ENCODE data around the gene DCC. TPM values are rescaled to one million over a fixed set of nuclear protein-coding genes. Genes with fewer than 3 reads are reported as not detected.
"Not testable (repeated sequence)": the region's sequence is repeated elsewhere in the genome, so short reads cannot be mapped to it uniquely, and the experiment has no call there.

DCC gene
- total RNA-seq, 1 experiment from 2014 or later = not detected

DNA sequence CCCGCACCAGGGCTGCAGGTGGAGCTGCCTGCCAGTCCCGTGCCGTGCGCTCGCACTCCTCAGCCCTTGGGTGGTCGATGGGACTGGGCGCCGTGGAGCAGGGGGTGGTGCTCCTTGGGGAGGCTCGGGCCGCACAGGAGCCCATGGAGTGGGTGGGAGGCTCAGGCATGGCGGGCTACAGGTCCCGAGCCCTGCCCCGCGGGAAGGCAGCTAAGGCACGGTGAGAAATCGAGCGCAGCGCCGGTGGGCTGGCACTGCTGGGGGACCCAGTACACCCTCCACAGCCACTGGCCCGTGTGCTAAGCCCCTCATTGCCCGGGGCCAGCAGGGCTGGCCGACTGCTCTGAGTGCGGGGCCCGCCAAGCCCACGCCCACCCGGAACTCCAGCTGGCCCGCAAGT lies 26.9 kb downstream of the DCC start:
- H3K9me2 ChIP-seq (ENCODE audit: insufficient read depth); H3K79me2 ChIP-seq (ENCODE audit: insufficient read depth, low read length); DNase-seq (ENCODE audit: low read depth, low spot score); H3K4me1 ChIP-seq (ENCODE audit: control insufficient read depth in 1 of 2, insufficient read depth in 2 of 2, low read length in 2 of 2); H3K36me3 ChIP-seq (ENCODE audit: control insufficient read depth in 1 of 2, insufficient read depth in 2 of 2, low read length in 2 of 2); H4K20me1 ChIP-seq (ENCODE audit: insufficient read depth); H2AFZ ChIP-seq (ENCODE audit: low read depth, low read length, poor library complexity, severe bottlenecking); H3K4me2 ChIP-seq (ENCODE audit: low read length); CTCF ChIA-PET; POLR2A ChIA-PET; H3K9ac ChIP-seq (ENCODE audit: low read length); RAD21 ChIA-PET (ENCODE audit: low non-redundant PET in 1 of 2, low total read pairs in 2 of 2, uncharacterized antibody in 2 of 2, unreplicated experiment in 2 of 2); H3K4me3 ChIP-seq (replicated peaks in 1 of 2; ENCODE audit: low read depth in 1 of 2, low read length in 2 of 2); ATAC-seq; BruUV-seq (replicated peaks); H3K27me3 ChIP-seq (ENCODE audit: insufficient read depth, low read length); H3K27ac ChIP-seq (ENCODE audit: low read depth, low read length); intact Hi-C loops (cut with micrococcal nuclease): not testable (repeated sequence)
- H3K9me3 ChIP-seq (ENCODE audit: control insufficient read depth in 1 of 2, insufficient read depth in 1 of 2, low read depth in 1 of 2, low read length in 2 of 2) = peaks cover 6 to 24% of the 10 kb centered on the region in 2 experiments; a peak in 2 of 4 replicates

DNA sequence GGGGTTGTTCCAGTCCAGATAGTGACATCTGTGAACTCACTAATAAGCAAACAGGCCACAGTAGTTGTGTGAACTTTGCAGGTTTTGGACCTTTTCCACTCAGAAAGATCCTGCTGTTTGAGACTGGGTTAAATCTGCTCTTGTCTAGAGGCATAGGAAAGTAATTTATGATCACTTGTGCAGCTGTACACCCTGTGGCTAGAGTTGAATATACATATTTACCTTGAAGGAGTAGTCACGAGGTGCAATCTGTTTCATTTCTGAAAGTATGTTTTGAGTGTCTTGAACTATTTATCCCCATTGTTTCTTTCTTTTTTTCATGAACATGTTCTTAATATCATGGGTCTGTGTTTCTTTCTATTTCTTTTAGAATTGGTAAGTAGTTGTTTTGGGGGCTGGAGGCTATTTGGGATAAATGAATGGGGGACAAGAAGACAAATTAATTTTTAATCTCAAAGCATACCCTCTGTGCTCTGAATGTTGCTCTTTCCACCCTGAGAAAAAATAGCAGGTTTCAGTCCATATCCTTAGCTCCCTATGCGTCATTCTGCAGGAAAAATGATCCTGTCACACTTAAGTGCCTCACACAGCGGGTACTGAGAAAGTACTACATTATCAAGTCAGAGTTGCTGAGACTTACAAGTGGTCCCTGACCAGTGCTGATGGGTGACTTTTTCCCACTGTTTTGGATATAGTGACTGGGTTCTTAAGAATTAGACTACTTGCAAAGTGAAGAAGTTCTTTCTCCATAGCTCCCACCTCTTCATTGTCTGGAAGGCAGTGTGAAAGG lies 28.2 kb downstream of the DCC start:
- ATAC-seq (no peak), DNase-seq (ENCODE audit: low read depth, low spot score) (no peak)
- H3K4me2 ChIP-seq (ENCODE audit: low read length) = no peak overlapping the region
- RAD21 ChIA-PET (ENCODE audit: low non-redundant PET in 1 of 2, low total read pairs in 2 of 2, uncharacterized antibody in 2 of 2, unreplicated experiment in 2 of 2) = no interaction called here
- H3K27me3 ChIP-seq (ENCODE audit: insufficient read depth, low read length) = no peaks in the 10 kb centered on the region
- CTCF ChIA-PET = no interaction called here
- no peaks in the 10 kb centered on the region for H3K79me2 ChIP-seq (ENCODE audit: insufficient read depth, low read length)
- H3K9me3 ChIP-seq (ENCODE audit: control insufficient read depth in 1 of 2, insufficient read depth in 1 of 2, low read depth in 1 of 2, low read length in 2 of 2) = peaks cover 7 to 25% of the 10 kb centered on the region in 2 experiments; a peak in 2 of 4 replicates
- H3K9ac ChIP-seq (ENCODE audit: low read length) = no peak overlapping the region
- no peaks in the 10 kb centered on the region for H3K4me1 ChIP-seq (ENCODE audit: control insufficient read depth in 1 of 2, insufficient read depth in 2 of 2, low read length in 2 of 2)
- no peak overlapping the region for H3K4me3 ChIP-seq (replicated peaks in 1 of 2; ENCODE audit: low read depth in 1 of 2, low read length in 2 of 2)
- H4K20me1 ChIP-seq (ENCODE audit: insufficient read depth) = no peaks in the 10 kb centered on the region
- TF ChIP-seq SP1 (IDR thresholded peaks at IDR 0.05; ENCODE audit: low read depth) (no peak), CEBPB (IDR thresholded peaks at IDR 0.05; ENCODE audit: low read depth) (no peak), EZH2 (IDR thresholded peaks at IDR 0.05) (no peak), SRF (IDR thresholded peaks at IDR 0.05; ENCODE audit: low read depth) (no peak), JUND (IDR thresholded peaks at IDR 0.05) (no peak), ELF1 (IDR thresholded peaks at IDR 0.05; ENCODE audit: borderline replicate concordance, low read depth) (no peak)
- no TSS peak for BruUV-seq (replicated peaks)
- POLR2A ChIA-PET = no interaction called here
- H3K36me3 ChIP-seq (ENCODE audit: control insufficient read depth in 1 of 2, insufficient read depth in 2 of 2, low read length in 2 of 2) = no peaks in the 10 kb centered on the region
- H2AFZ ChIP-seq (ENCODE audit: low read depth, low read length, poor library complexity, severe bottlenecking) = no peak overlapping the region
- H3K27ac ChIP-seq (ENCODE audit: low read depth, low read length) = no peak overlapping the region
- no peaks in the 10 kb centered on the region for H3K9me2 ChIP-seq (ENCODE audit: insufficient read depth)
- intact Hi-C loops (cut with micrococcal nuclease) = no loop called here

Data from HCT116 (cell line).